K562 (cell line): ENCODE data around the gene AARS1. TPM values are rescaled to one million over a fixed set of nuclear protein-coding genes. Genes with fewer than 3 reads are reported as not detected.

Experiments
- ATAC-seq: fragments of 200-7000 bp; cut with Tn5 transposase; 3 replicates; pipeline ENCODE4 v1.9.1; 2020; ENCODE audit warnings: moderate library complexity
- BruUV-seq: library from RNA; stranded (reverse); fragments of 400-500 nt; replicated peaks from 2 replicates; lab custom pipeline; 2021; lab: Mats Ljungman, UMichigan
- CTCF ChIA-PET: fragments of 300-600 bp; formaldehyde crosslinking; extraction: SDS; loops from one replicate; lab custom pipeline; 2021; ENCODE audit warnings: low intra/inter-chr PET ratio; lab: Yijun Ruan, JAX
- POLR2A ChIA-PET: fragments of 300-600, 350-650 bp; sonication (Branson Sonifier 250); formaldehyde crosslinking; extraction: SDS; loops from one replicate; lab custom pipeline; 2021; ENCODE audit warnings: antibody characterized with exemption, inconsistent platforms; lab: Yijun Ruan, JAX
- DNase-seq, 4 experiments: peaks; one replicate each; pipeline versions ENCODE4 v3.0.0 to v3.0.0-alpha.2; 2011 to 2018; ENCODE audit warnings: low spot score in 3 of 4, mixed read lengths in 3 of 4; ENCODE audit errors: extremely low read depth in 1 of 4
- FAIRE-seq: peaks from 2 replicates; lab custom pipeline; 2011; peaks lifted over from hg19 to GRCh38; lab: Jason Lieb, UNC
- H2AFZ ChIP-seq: 2 replicates; pipeline ENCODE4 v1.6.0; 2011; ENCODE audit warnings: low read depth, low read length, control low read depth, inconsistent platforms
- H3K27ac ChIP-seq: fragments of 200-600 bp; 3 replicates; pipeline ENCODE4 v1.8.0; 2011; ENCODE audit warnings: low read depth, mild to moderate bottlenecking, control low read depth, inconsistent platforms, low read length, moderate library complexity, mixed read lengths; ENCODE audit errors: extremely low read depth
- H3K27me3 ChIP-seq, 2 experiments: fragments of 300-600 bp in 1 of 2; 2 replicates in 1 of 2; 3 replicates in 1 of 2; pipeline versions ENCODE4 v1.6.0 to v1.8.0; 2011; ENCODE audit warnings: inconsistent platforms in 2 of 2, low read length in 2 of 2, mild to moderate bottlenecking in 1 of 2, mixed read lengths in 1 of 2, moderate library complexity in 1 of 2; ENCODE audit not compliant: control insufficient read depth in 2 of 2, insufficient read depth in 2 of 2
- H3K36me3 ChIP-seq: fragments of 300-600 bp; 3 replicates; pipeline ENCODE4 v1.8.0; 2011; ENCODE audit warnings: mild to moderate bottlenecking, low read length, inconsistent platforms; ENCODE audit not compliant: control insufficient read depth, insufficient read depth
- H3K4me1 ChIP-seq, 2 experiments: fragments of 200-600 bp in 1 of 2; replicated peaks in 1 of 2; 2 replicates in 1 of 2; 3 replicates in 1 of 2; pipeline versions ENCODE4 v1.5.1 to v1.8.0; 2011; ENCODE audit warnings: inconsistent platforms in 2 of 2, low read length in 2 of 2, mild to moderate bottlenecking in 1 of 2, mixed read lengths in 1 of 2, moderate library complexity in 1 of 2; ENCODE audit not compliant: control insufficient read depth in 2 of 2, insufficient read depth in 2 of 2
- H3K4me2 ChIP-seq: 2 replicates; pipeline ENCODE4 v1.6.1; 2011; ENCODE audit warnings: low read length, control low read depth, inconsistent platforms, mixed read lengths; ENCODE audit not compliant: insufficient read depth
- H3K4me3 ChIP-seq: fragments of 200-600 bp; sonication (generic), shearing (Covaris generic); 2 replicates; pipeline ENCODE4 v1.5.1; 2016; ENCODE audit warnings: control low read depth, inconsistent platforms
- H3K79me2 ChIP-seq: fragments of 200-600 bp; 3 replicates; pipeline ENCODE4 v1.8.0; 2011; ENCODE audit warnings: low read length, inconsistent platforms; ENCODE audit not compliant: control insufficient read depth, insufficient read depth
- H3K9ac ChIP-seq, 2 experiments: 2 replicates each; pipeline versions ENCODE4 v1.6.0 to v1.6.1; 2011; ENCODE audit warnings: low read depth in 2 of 2, low read length in 2 of 2, control low read depth in 1 of 2, inconsistent platforms in 1 of 2, mild to moderate bottlenecking in 1 of 2, mixed read lengths in 1 of 2; ENCODE audit not compliant: insufficient read depth in 1 of 2
- H3K9me1 ChIP-seq: one replicate; pipeline ENCODE4 v1.6.0; 2011; ENCODE audit warnings: inconsistent platforms, mild to moderate bottlenecking, low read length, moderate library complexity; ENCODE audit not compliant: control insufficient read depth, insufficient read depth
- H3K9me3 ChIP-seq: replicated peaks from 2 replicates; pipeline ENCODE4 v1.5.1; 2011; ENCODE audit warnings: low read depth, low read length, inconsistent platforms; ENCODE audit not compliant: control insufficient read depth, insufficient read depth
- H4K20me1 ChIP-seq: replicated peaks from 2 replicates; pipeline ENCODE4 v1.6.1; 2011; ENCODE audit warnings: low read length, inconsistent platforms, mixed read lengths; ENCODE audit not compliant: control insufficient read depth, insufficient read depth
- BCOR ChIP-seq: fragments of 450-650 bp; IDR thresholded peaks from 2 replicates; pipeline ENCODE4 v1.6.1; 2016
- CREM ChIP-seq: IDR thresholded peaks from 2 replicates; pipeline ENCODE4 v1.6.1; 2014; ENCODE audit warnings: antibody characterized with exemption, low read depth
- HBP1 ChIP-seq: fragments of 450-650 bp; formaldehyde crosslinking; IDR thresholded peaks from 2 replicates; pipeline ENCODE4 v1.4.0; 2022; ENCODE audit warnings: missing genetic modification characterization
- RBM25 ChIP-seq: fragments of 200-400 bp; formaldehyde crosslinking; IDR thresholded peaks from 2 replicates; pipeline ENCODE4 v1.6.1; 2018; ENCODE audit warnings: low read length, low read depth, moderate library complexity; ENCODE audit not compliant: severe bottlenecking
- ZNF121 ChIP-seq: sonication (generic); formaldehyde crosslinking; conservative IDR thresholded peaks from 2 replicates; pipeline ENCODE4 v1.8.0; 2022; ENCODE audit warnings: missing genetic modification reagents
- ZNF263 ChIP-seq: sonication (generic); formaldehyde crosslinking; IDR thresholded peaks from 2 replicates; pipeline ENCODE4 v1.8.0; 2022; ENCODE audit warnings: mild to moderate bottlenecking, missing genetic modification reagents, borderline replicate concordance
- ZNF644 ChIP-seq: fragments of 200-800 bp; sonication (Bioruptor generic); IDR thresholded peaks from 2 replicates; pipeline ENCODE4 v1.6.1; 2016; ENCODE audit warnings: low read depth, missing genetic modification characterization, missing compliant biosample characterization
- ZNF76 ChIP-seq: fragments of 250-450 bp; sonication (Bioruptor Pico); IDR thresholded peaks from 2 replicates; pipeline ENCODE4 v1.4.0; 2020; ENCODE audit warnings: mild to moderate bottlenecking, moderate library complexity, borderline replicate concordance
- WGBS: fragments of 100-300 bp; shearing (Covaris generic); methylation state at CpG from one replicate; pipeline ENCODE4 v1.1.6; 2016; ENCODE audit warnings: low coverage, mixed read lengths; ENCODE audit not compliant: insufficient coverage; ENCODE audit errors: missing lambda C conversion rate; 5-methylcytosine and 5-hydroxymethylcytosine counted together
- in situ Hi-C: fragments of 300-500 bp; cut with MboI; formaldehyde crosslinking; loops from 4 replicates; pipeline ENCODE4 v1.15.0; 2018; ENCODE audit warnings: inconsistent platforms, mixed read lengths
- intact Hi-C: fragments of 100-400 bp; cut with micrococcal nuclease; formaldehyde crosslinking; loops from 2 replicates; pipeline ENCODE4 v1.14.2; 2022
- polyA plus RNA-seq, 8 experiments: library from polyadenylated mRNA; depleted of rRNA in 4 of 8; stranded (reverse) in 5 of 8; unstranded in 3 of 8; fragments of >200 nt; fragmentation: Nextera tagmentation in 2 of 8; fragmentation: Illumina TruSeq in 1 of 8; extraction: Ambion mirVana in 2 of 8; extraction: Trizol in 1 of 8; gene quantifications; 2 replicates each; pipeline versions ENCODE4 v1.2.1 to v1.2.3, GENCODE V29; 2011 to 2014; ENCODE audit warnings: inconsistent platforms in 1 of 8, missing spikeins in 1 of 8
- total RNA-seq, 7 experiments: library from RNA; depleted of rRNA in 6 of 7; stranded (reverse); fragments of >200 nt in 6 of 7; fragmentation: Illumina TruSeq in 2 of 7; extraction: Trizol in 2 of 7; gene quantifications; 2 replicates each; pipeline versions ENCODE4 v1.2.1 to v1.2.3, GENCODE V29; 2011 to 2021; ENCODE audit warnings: low replicate concordance in 1 of 7

Gene AARS1
- total and polyA plus RNA-seq, 9 of the 15 experiments (the other 6 are each of a cell fraction or from before 2014, with no cell fraction given), result 50.1 to 235 (median 174) TPM

GRCh38 chr16:70337814-70338213 lies 48.5 kb upstream of the AARS1 start:
- Histone ChIP-seq H3K27me3 (no peaks in the 10 kb centered on the region), H3K9me3 (no peaks in the 10 kb centered on the region), H3K9ac (no peak overlapping the region), H3K4me1 (no peaks in the 10 kb centered on the region; a peak in 3 of 5 replicates)
- no peak for TF ChIP-seq CREM
- TF ChIP-seq ZNF263 (CRISPR knock-in tag), result no peak
- TF ChIP-seq ZNF121 (CRISPR knock-in tag), result peak; percentile 89
- no peak for TF ChIP-seq ZNF644
- peak; percentile 43 for TF ChIP-seq RBM25
- TF ChIP-seq HBP1 (CRISPR knock-in tag), result no peak
- TF ChIP-seq ZNF76 (CRISPR knock-in tag), result no peak
- TF ChIP-seq BCOR, result 0 out of 2 replicates have a peak, but pooled peaks have one; percentile 8
- TF ChIP-seq, all 486 proteins: peak for 3
- no TSS peak for BruUV-seq
- Histone ChIP-seq H3K79me2 (no peaks in the 10 kb centered on the region), H3K9me1 (no peaks in the 10 kb centered on the region), H3K27ac (no peak overlapping the region), H3K4me3 (no peak overlapping the region), H2AFZ (no peak overlapping the region), H4K20me1 (no peaks in the 10 kb centered on the region), H3K36me3 (peaks cover 20% of the 10 kb centered on the region; the same call in 2 of the 3 replicates), H3K4me2 (no peak overlapping the region)
- ChIA-PET POLR2A (interaction anchor here (0.6 kb wide), 1 partner anchor 145 kb away, joined by 5 read pairs; no protein-coding TSS in a partner anchor), CTCF (no interaction called here)
- 84% methylated on average over 5 of the region's 5 CpGs for WGBS
- no peak for FAIRE-seq
- in situ Hi-C loops (no loop called here), intact Hi-C loops (no loop called here)
- no peak for DNase-seq
- ATAC-seq, result no peak
